HG03460 (cell line): ENCODE data around the gene AFG1L.
"Not testable (repeated sequence)": the region's sequence is repeated elsewhere in the genome, so short reads cannot be mapped to it uniquely, and the experiment has no call there.

Experiments used
- ATAC-seq: cut with Tn5 transposase; IDR thresholded peaks from one replicate; pipeline ENCODE4 v1.9.1; 2021; ENCODE audit not compliant: unreplicated experiment

Gene AFG1L

DNA sequence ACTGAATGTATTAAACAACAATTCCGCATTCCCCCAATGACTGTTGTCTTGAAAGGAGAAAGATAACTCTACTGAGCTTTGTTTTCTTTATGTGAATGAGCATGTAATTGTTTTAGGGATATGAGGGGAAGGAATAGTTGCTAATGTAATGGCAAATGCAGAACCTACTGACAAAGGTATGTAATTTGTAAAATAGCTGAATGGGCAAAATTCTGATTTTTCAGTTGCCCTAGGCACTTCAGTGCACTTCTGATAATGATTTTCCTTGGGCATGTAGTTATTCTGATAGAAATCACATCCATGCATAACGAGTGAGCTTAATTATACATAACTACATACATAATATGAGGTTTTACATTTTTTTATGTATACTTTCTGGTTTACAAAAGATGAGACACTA lies 212.5 kb downstream of the AFG1L start:
- ATAC-seq = no peak

DNA sequence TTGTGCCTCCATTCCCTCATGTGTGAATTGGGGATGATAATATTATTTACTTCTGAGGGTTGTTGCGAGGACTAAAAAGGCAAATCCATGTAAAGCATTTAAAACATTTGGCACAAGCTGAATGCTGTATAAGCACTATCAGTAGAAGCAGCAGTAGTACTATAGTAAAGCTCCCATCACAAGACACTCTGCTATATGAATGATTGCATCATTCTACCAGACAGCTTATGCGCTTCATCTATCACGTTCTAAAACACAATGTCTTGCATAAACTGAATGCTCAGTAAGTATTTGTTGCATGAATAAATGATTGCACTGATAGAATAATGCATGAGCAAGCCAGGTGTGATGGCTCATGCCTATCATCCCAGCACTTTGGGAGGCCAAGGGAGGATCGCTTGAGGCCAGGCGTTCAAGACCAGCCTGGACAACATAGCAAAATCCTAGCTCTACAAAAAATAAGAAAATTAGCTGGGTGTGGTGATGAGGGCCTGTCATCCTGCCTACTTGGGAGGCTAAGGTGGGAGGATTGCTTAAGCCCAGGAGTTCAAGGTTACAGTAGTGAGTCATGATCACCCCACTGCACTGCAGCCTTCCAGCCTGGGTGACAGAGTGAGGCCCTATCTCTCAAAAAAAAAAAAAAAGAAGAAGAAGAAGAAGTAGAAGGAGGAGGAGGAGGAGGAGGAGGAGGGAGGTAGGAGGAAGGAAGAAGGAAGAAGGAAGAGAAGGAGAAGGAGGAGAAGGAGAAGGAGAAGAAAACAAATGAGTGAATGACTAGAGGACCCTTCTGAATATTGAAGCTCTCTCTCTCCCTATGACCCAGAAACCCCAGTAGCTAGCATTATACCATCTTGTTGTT lies 215.8 kb downstream of the AFG1L start:
- no peak for ATAC-seq

DNA sequence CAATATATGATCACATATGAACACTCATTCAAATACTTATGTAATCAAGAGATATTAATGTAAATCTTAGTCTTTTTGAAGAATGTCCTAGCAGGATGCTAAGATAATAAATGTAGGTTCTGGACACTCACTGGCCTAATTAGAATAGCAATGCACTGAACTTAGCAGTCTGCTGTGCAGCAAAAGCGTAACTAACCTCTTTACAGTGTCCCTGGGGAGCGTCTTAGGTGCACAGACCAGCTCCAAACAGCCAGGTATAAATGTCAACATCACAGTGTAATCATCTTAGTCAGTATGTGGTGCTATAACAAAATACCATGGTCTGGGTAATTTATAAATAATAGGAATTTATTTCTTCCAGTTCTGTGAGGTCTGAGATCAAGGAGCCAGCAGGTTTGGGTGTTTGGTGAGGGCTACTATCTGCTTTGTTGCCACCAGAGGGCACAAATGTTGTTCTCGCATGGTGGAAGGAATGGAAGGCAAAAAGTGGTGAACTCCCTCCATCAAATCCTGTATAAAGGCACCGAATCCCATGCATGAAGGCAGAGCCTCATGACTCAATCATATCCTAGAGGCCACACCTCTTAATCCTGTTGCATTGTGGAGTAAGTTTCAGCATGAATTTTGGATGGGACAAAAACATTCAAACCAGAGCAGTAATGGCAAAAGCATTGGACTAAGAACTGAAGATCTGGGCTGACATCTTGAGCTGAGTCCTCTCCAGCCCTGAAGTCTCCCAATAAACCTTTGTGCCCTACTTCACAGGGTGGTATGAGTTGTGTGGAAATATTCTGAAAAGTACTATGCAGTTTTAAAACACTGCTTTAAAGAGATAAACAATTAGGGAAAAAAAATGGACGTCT lies 224.1 kb downstream of the AFG1L start:
- ATAC-seq = no peak

DNA sequence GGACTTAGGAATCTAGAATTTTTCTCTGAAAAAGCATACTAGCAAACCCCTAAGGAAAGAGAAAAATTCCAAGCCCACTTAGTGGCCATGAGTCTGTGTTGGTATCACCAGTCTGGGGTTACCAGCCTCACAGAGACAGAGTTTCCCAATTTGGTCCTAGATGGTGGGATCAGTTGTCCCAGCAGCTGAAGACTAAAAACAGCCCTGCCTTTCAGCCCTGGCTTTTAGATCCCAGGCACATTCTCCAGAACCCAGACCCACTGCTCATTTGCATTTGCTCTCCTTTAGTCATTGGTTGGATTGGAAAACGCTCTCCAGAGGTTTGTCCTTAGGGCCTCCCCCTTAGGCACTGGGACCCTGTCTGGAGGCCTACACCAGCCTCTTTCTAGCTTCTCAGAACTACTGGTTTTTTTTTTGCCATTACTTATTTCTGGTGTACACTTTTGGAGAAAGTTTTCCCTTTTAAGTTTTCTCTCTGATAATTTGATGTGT lies 226.8 kb downstream of the AFG1L start:
- no peak for ATAC-seq

DNA sequence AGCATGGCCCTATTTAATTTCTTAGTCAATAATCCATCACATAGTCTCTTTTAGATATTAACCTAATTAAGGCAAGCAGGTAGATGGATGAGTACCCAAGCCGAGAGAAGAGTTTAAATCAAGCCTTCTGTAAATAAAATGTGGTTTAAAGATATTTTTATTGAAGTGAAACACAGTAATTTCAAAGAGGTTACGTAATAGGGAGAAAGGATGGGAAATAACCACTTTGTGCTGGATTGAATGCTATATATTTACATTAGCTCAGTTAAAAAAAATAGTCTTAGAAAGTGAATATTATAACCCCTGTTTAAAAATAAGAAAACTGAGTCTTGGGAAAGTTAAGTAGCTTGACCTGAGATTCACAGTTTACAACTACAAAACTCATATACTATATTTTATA lies 228.8 kb downstream of the AFG1L start:
- ATAC-seq = no peak

DNA sequence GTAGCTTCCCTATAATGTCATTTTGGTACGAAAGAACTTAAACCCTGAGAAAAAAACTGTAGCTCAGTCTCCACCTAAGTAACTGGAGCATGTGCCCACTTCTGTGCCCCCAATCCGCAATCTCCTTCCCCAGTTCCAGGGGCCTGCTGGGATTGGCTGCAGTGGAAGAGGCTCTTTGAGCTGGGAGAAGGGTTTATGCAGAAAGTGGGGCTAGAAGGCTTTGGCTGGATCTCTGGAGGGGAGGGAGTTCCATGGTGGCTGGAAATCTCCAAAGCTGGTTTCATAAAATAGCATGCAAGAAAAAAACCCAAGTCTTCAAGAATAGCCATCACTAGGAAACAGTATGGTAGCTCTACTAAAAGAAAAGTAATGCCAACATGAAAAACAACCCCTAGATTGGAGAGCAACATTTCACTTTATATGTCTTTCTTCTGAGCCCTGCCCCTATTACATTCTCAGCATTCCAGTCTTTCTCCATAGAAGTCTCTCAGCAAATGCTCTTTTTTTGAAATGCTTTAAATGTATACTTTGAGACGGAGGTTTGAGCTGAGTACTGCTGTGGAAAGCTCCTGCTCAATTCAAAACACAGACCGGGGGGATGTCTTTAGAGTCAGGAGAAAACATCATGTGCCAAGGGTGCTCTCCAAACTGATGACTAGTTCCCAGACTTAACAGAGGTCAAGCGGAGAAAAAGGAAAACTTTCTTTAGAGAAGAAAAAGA lies 229.8 kb downstream of the AFG1L start:
- ATAC-seq = no peak

DNA sequence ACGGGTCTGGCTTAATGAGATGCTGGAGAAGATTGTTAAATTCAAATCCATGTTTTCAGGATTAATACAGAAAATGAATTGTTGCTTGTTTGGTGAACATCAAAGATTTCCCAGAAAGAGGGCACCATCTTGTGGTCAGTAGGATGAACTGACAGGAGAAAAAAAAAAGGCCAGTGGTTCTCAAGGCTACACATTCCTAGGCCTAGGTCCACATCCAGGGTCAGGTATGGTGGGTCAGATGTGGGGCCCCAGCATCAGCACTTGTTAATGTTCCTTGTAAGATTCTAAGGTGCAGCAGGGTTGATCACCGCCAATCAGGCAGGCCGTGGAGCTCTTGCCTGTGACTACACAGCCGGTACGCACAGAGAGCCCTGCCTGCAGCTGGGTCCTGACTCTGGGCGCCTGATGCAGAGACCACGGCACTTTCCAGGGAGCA lies 231.9 kb downstream of the AFG1L start:
- no peak for ATAC-seq

DNA sequence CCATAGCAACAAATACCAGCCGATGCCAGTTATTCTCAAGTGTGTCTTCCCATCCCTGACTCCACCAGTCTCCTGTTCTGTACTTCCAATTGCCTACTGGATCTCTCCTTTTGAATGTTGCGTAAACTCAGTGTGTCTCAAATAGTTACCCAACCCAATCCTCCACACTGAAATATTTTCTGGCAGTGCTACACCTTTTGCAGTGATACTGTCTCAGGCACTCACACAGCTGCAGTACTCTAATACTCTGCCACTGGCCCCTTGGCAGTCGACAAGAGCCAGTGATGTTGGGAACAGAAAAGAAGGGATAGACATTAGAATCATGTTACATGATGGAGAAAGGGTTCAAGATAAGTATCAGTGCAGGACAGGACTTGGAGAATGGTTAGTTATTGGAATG lies 234.0 kb downstream of the AFG1L start:
- ATAC-seq = no peak

DNA sequence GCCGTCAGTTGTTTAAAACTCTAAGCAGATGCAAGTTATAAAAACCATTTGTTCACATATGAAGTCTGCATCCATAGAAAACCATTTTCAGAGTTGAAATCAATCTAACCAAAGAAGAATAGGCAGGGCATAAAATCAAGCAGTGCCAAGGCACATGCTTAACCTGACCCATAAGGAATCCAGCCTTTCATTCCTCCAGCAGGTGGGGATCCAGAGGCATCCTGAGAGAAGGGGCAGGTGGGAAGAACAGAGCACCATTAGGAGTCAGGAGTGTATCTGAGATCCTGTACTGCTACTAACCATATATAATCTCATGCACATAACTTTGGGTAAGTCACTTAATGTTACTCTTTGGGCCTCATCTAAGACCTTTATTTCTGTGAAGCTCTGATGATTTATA lies 236.5 kb downstream of the AFG1L start:
- no peak for ATAC-seq

DNA sequence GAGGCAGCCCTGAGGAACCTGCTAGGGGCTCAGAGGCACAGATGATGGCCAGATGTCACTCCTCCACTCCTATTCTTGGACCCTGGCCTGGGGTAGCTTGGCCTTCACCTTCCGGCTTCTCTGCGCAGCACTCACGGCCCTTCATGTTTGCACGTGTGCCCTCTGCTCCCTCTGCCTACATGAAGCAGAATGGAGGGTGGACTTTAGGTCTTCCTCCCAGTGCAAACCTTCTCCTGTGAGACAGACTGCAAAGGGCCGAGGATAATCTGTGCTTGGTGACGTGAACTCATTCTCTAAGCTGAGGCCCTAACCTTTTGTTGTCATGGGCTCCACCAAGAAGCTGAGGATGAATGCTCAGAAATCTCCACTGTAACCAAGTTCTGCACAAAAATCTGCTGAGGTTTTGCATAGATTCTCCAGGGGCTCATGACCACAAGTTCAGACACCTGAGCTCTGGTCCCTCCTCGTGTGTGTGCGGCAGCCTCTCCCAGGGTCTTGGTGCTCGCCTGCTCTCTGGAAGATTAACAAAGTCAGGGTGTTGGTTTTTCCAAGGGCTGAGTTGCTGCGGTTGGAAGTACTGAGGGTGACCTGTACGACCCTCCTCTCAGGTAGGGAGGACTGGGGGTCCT lies 240.4 kb downstream of the AFG1L start:
- ATAC-seq = no peak

DNA sequence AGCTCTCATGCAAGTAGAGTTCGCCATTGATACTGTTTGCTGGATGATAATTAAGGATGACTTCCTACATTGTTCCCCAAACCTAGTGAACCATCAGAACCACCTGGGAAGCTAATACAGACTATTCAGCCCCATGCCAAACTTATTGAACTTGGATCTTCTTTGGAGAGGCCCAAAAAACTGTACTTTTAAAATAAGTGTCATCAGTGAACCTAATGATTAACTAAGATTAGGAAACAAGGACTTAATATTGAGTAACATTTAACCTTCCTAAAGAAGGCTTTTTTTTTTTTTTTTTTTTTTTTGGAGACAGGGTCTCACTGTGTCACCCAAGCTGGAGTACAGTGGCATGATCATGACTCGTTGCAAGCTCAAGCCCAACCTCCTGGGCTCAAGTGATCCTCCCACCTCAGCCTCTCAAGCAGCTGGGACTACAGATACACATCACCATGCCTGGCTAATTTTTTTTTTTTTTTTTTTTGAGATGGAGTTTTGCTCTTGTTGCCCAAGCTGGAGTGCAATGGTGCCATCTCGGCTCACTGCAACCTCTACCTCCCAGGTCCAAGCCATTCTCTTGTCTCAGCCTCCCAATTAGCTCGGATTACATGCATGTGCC lies 241.2 kb downstream of the AFG1L start:
- ATAC-seq = not testable (repeated sequence)

DNA sequence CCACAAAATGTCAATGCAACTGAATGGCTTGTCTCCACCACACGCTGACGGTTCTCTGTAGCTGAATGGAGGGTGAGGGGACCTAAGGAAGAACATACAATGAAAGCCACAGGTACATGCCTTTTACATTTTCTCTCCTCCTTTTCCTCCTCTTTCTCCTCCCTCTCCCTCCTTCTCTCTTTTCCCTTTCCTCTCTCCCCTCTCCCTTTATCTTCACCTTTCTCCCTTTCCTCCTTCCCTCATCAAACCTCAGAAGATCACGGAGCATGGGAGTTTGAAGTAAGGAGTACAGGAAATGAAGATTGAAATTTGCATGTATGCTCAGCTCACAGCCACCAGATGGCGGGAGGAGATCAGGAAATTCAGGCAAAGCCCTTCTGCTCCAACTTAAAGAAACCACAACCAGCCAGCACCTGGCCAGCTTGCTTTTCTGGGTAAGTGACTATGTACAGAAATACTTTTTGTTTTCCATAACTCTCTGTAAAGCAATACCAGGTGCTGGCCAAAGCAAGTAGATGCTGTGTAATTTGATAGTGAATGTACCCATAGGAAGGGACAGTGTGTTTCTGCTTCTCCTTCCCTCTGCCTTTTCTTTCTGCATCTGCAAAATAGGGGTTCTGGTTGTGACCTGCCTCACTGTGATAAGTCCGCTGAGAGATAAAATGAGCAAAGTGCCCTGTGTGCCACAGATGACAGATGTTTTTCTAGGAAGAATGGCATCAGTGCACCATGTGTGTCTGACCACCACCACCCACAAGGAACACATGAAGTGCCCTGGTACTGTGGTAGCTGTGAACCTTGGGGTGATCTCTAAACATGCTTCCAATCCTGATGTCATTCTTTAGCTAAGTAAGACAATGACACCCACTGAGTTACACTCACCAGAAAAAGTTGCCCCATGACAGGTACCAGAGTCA lies 247.2 kb downstream of the AFG1L start:
- no peak for ATAC-seq

DNA sequence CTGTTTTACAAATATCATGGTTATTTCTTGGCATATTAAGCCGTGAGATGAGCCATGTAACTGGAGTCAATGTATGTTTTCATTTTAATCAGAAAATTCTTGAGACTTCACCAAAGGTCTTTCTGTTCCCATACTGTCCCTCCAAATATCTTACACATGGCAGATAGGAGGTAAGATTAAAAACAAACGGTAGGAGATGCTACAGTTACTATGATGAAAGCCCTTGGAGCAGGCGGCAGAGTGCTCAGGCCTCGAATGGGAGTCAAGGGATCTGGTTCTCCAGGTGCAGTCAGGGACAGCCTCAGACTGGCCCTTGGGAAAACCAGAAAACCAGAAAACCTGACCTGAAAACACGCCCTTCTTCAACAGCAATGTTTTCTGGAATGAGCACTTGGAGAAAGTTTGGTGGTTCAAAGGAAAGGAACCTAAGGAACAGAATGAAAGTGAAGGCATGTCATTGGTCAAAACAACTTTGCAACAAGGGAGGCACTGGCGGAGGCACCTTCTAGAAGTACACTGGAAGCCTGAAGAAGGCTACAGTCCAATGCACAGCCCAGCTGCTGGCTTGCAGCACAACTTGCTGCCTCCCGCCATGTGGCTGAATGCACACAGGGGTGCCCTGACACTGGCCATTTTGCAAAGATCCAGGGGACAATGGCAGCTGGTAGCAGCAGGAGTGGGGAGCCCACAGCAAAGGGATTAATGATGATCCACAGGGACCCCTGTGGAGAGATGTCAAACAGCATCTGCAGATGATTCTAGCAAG lies 248.5 kb downstream of the AFG1L start:
- ATAC-seq = no peak

DNA sequence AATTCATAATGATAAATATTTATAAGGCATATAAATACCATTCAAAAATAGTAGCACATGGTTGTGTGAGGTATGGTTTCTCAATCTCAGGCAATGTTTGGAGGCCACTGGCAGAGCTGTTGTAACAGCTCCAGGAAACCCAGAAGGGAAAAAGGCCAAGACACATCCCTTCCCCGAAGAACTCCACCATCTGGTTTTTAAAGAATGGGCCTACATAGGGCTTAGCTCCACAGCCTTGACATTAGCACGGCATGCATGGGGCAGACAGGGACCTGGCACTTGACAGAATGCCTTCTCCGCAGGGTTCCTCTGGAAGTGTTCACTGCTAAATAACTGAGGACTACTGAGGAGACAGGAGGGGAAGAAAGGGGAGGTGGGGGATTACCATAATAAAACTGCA lies 249.8 kb downstream of the AFG1L start:
- no peak for ATAC-seq

DNA sequence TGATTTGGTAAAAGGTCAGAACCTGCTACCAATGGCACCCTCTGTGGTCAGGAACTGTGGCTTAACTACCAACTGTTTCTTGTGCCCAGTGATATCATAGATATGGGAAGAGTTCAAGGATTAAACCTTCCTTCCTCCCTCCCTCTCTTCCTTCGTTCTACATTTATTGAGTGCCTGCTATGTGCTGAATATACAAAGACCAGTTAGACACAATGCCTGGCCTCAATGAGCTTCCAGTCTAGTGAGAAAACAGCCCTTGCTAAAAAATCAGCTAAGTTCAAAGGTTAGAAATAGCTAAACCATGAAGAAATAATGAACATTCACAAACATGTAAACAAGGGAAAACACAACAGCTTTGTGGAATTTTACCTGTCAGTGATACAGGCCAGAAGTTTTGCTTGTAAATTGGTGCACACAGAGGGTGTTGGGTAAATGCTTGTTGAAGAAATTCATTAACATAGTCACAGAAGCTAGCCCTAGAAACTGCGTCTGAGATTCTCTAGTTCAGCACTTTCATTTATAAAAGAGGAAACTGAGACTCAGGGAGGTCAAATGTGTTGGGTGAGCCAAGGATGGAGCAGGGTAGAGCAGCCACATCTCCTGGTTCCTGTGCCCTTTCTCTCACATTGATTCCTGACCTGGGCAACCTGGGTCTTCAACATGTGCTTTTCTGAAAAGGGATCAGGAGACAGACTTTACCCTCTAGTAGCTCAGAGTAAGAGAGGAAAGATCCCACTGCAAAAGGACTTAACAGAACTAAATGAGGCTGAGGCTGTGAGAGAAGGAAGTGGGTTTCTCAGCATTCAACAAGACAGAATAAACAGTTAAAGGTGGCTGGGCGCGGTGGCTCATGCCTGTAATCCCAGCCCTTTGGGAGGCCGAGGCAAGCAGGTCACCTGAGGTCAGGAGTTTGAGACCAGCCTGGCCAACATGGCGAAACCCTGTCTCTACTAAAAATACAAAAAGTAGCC lies 251.5 kb downstream of the AFG1L start:
- no peak for ATAC-seq

DNA sequence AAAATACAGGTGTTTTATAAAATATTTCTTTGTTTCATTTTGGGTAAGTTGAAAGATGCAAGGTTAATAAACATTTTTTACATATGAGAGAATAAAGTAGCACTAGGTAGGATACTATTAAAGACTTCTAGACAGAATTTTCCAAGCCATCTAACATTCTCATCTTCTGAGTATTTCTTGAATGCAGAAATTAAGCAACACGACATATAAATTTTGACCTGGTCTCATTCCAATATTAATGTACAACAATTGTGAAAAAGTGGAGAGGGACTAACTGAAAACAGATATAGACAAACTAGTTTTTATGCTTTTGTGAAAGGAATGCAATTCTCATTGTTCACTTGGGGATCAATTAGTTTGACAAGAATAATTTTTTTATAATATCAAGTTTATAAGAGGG lies 254.4 kb downstream of the AFG1L start:
- ATAC-seq = no peak

DNA sequence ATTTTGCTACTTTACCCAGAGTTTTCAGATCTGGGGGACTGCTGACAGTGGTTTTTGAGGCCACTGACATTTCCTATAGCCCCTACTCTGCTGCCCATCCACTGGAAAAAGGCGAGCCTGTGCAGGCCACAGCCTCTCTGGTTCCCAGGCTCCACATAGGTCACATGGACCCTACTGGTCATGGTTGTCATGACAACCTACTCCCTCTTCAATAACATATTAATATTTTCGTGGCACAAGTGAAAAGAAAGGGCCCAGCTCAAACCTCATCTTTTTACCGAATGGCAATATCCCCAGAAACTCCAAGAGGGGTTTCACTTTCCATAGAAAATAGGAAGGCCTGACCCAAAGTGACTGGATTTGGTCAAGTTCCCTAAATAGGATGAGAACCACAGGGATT lies 254.9 kb downstream of the AFG1L start:
- no peak for ATAC-seq
